GM18870 (cell line): Measurements from ENCODE around the gene CPLX4.

Source experiments
- ATAC-seq: cut with Tn5 transposase; IDR thresholded peaks from one replicate; pipeline ENCODE4 v1.9.1; 2021; ENCODE audit warnings: moderate library complexity; ENCODE audit not compliant: unreplicated experiment

Gene CPLX4

DNA sequence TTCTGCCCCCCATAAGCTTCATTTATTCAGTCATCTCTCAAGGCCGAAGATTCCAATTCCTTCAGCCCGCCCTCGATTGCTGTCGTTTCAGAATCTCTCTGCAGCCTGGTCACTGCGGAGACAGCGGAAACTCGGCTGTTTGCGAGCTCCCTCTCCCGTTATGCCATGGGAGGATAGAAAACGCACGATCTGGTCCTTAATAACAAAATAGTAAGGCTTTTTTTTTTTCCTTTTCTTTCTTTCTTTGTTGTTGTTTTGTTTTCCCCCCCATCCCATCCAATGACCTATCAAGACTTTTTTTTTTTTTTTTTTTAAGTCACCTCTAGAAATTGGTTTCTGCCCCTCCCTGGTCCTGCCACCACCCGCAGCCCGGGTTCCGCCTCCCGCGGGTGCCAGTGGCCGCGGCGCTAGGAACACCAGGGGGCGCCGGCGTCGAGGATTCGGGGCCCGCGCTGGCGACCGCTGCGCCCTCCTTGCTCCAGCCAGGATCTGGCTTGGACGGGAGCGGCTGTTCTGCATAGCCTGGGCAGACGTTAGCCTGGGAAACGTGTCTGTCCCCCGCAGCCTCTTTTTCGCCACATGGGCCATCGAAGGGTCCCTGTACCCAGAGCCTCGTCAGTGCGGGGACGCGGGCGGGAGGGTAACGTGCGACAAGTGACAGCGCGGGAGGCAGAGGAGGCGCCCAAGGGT lies 10.1 kb downstream of the CPLX4 start:
- ATAC-seq: no peak

DNA sequence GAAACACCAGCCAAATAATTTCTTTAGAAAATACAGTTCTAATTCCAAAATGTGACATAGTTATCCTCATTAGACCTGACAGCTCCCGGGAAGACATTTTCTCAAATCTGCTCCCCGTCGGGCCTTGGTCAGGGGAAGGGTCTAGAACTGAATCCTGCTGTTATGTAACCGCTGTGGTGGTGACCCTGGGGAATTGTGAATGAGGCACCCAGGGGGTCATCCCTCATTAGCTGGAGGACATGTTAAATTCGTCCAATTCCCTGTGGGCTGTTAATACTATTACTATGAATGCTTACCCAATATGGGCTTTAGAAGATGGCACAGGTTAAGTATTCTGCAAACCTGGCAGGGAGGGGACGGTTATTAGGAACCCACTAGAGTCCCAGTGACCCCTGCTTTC lies 11.8 kb downstream of the CPLX4 start:
- ATAC-seq: no peak

DNA sequence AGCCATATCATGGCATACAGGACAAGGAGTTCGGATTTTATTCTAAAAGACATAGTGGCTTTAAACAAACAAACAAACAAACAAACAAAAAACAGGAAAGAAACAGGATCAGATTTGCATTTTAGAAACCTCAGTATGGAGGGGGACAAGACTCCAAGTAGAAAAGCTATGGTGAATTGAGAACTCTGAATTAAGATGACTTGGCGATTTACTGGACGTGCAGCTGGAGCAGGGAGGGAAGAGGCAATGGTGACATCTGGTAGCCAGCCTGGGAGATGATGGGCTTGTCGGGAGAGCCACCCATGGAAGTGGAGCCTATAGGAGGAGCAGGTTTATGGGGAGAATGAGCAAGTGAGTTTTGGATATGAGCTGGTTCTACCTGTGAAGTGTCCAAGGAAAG lies 13.2 kb downstream of the CPLX4 start:
- ATAC-seq: no peak

DNA sequence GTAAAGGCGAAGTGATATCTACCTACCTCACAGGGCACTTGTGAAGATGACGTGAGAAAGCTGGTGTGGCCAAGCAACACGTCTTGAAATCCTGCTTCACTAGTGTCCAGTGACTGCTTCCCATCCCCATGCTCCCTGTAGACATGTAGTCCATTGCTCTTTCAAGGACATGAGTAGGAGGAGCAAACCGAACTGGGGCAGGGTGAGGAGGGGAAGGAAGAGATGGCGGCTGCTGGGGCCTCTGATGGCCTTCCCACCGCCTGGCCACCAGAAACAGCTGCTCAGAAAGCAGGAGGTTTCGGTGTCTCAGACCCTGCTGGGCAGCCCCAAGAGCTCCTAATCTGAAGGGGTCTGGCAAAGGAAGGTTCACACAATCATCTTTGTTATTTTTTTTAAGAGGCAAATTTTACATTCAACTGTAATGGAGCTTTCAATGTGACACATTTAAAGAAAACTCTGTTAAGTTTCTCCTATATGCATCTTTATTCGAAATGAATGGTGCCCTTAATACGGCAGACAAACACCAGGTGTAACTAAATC lies 14.7 kb downstream of the CPLX4 start:
- ATAC-seq: no peak

DNA sequence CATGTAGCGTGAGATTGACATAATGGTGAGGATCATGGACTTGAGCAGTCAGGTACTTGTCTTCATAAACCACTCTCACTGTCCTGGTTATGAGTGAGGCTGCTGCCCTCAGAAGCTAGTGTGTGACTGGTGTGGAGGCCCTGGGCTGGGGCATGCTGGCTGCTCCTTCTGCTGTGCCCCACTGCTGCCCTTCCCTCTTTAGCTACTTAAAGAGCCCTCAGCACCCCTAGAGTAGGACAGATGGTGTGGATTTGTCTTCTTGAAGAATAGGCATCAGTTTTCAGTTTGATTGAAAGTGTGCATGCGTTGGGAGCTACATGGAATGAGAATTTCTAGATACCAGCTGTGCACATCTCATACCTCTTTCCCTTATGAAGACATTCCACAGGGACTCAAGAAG lies 15.4 kb downstream of the CPLX4 start:
- ATAC-seq: no peak

DNA sequence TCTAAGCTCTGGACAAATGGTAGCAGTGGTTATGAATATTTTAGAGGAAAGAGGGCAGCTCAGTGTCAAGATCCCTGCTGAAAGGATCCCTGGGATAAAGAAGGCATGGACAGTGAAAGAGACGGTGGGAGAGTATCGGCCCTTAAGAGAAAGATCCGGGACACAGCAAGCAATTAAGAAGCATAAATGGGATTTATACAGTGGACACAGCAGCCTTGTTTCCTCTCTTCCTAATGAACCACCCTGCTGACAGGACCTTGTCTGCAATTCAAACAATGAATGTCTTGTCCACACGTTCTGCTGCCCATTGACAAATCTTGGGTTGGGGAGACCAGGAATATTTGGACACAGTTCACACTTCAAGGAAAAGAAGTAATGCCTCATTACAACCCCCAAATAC lies 16.5 kb downstream of the CPLX4 start:
- no peak for ATAC-seq

DNA sequence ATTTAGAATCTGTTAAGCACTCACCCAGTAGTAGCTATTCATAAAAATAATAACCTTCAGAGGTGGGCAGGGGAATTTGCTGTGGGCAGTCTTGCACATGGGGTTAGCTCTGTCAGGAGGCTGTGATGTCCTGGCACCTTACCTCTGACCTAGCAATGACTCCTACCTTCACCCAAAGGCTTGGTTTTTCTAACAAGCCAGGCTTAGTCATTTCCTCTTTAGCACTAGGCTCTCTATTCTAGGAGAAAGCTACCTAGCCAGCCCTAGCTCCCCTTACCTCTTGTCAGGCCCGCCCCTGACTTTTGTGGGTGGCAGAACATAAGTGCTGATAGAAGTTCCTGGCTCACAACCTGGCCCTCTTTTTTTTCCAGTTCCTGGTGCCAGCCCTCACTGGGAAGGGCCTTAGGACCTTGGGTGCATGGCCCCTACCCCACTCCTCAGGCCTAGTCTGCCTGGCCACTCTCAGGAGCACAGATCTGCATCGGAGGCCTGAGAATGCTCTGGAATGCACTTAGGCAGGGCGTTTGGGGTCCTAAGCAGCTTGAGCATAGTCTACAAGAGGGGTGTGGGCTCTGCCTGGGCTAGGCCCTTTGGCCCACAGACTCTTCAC lies 17.7 kb downstream of the CPLX4 start:
- ATAC-seq: no peak

DNA sequence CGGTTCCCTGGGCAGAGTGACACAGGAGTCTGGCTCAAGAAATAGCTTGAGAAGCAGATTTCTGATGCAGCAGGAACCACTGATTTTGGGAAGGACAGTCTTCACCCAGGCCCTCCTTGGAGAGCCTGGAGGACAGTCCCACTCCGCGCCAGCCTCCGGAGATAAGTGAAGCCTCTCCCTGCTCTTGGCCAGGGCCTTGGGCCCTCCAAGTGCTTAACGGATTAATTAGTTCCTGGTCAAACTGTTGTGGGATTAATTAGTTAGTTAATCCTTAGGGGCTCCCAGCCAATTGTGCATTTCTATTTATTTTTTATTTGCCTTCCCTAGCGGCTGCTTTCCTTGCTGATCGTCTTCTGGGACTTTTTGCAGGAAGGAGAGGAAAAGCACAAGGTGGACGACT lies 19.6 kb downstream of the CPLX4 start:
- ATAC-seq: no peak

DNA sequence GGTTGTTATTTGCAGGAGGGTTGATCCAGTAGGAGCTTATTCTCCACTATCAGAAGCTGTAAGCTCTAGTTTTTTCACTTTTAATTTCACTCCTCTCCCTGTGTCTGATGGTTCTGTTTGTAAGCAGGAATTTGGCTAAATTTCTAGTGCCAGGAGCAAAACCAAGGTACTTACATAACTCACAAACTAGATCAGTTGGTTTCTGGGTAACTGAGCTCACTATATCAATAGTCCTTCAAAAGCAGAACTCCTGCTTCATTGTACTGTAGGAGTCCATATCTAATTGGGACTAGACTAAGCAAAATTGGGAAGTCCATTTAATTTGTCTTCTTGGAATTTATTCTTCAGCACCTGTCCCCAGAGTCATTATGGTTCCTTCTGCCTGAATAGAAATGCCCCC lies 25.1 kb downstream of the CPLX4 start:
- no peak for ATAC-seq

DNA sequence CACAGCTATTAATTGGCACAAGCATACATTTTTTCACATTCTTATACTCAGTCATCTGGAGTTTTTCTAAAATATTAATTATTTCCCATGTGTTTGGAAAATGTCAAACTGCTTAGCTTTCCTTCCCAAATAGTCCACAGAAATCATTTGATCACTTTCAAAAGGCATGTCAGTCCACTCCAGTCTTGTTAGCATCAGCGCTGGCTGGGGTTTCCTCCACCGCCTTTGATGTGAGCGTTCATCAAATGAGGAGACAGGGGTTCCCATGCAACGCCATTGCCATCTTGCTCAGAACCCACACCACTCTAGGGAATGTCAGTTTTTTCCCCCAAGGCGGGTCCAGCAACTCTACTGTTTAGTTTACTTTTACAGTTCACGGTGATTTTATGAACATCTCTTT lies 32.1 kb downstream of the CPLX4 start:
- no peak for ATAC-seq

DNA sequence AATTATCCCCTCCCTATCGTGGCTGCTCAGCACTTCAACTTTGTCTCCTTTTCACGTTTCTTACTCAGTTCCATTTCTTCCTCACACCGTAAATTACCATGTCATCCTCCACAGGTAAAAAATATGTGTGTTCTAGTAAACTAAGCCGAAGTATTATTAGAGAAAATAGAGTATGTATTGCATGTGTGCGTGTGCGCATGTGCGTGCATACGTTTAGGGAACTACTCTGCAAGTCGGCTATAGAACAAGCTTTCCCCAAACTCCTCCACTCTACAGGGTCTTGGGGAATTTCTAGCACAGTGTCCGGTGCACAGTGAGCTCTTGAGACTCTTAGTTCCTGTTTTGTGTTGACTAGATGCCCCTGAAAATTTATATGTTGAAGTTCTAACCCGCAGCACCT lies 36.1 kb downstream of the CPLX4 start:
- ATAC-seq: no peak

DNA sequence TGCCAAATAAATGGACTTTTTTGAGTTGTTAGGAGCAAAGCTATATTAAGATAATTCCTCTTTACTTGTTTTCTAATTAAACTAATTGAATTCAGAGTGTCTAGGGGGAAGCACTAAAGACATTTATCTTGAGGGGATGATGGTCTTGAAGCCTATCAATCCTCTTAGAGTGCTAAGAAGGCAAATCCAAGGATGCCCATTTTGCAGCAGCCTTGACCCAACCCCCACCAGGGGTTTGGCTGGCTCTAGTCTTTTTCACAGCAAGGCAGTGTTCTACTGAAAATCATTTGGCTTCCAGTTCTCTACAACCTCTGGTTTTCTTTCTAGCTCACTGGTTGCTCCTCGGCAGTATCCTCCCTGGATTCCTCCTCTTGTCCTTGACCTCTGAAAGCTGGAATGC lies 38.7 kb downstream of the CPLX4 start:
- no peak for ATAC-seq

DNA sequence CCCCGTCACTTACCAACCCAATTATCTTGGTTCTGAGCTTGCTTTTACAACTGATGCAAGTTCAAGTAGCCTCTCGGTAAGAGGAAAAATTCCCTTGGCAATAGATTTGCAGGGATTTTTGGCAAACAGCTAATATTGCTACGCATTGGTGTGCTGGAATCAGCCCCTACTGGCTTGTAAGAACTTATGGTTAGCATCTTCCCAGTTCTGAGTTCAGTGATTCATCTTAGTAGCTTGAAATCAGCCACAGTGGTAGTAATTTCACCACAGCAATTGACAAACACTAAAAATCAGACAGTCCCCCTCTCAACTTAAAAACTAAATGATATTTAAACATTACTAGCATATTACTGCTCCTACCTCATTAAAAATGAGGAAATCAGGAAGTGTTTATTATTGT lies 39.3 kb downstream of the CPLX4 start:
- no peak for ATAC-seq

DNA sequence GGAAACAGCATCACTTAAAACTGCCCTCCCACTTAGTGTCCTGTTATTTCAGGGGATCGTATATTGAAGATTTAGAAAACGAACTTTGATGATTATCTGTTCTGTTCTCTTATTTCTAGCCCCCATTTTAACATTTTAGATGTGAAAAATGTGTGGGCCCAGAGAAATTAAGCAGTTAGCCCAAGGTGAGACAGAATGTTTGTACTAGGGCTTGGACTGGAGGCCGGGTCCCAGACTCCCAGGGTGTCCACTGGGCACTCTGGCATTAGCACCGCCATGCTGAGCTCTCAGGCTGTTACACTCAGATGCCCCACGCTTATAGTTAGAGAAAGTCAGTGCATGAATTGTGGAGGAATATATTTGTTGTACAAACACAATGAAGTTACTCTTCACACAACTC lies 39.7 kb downstream of the CPLX4 start:
- ATAC-seq: no peak

DNA sequence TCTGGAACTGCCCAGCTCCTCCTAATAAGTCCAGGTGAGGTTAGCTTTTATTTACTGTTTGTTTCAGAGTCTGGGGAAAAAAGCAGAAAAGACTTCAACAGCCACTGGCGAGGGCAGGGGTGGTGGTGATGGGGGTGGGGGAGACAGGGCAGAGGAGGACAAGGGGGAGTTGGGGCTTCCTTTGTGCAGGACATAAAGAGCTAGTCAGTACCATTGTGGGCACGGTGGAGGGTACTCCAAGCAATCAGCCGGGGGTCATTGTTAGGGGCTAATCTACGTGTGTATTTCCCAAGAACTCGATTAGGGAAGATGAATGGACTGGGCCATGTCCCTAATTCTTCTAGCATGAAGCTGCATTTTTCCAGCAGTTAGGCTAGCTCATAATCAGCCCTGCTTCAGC lies 42.4 kb downstream of the CPLX4 start:
- no peak for ATAC-seq

DNA sequence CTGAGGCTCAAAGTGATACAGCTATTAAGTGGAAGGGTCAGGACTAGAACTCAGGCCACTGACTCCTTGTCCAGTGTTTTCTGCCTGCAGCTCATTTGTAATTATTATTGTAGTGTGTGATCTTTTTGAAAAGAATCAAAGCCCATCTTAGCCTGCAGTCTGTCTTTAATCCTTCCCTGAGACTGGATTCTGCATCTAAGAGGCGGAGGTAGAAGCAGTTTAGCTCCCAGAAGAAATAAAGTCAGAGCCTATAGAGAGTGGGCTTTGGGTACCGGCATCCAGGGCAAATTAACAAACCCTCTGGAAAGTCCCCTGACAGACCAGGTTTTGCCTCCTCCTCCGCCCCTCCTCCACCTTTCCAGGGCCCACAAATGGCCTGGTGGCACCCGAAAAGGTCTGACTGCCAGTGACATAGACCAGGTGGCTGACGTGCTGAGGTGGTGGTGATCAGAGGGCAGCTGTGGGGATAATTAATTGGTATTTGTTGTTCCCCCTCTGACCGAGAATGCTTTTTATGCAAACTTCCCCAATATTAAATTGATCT lies 43.0 kb downstream of the CPLX4 start:
- ATAC-seq: no peak

DNA sequence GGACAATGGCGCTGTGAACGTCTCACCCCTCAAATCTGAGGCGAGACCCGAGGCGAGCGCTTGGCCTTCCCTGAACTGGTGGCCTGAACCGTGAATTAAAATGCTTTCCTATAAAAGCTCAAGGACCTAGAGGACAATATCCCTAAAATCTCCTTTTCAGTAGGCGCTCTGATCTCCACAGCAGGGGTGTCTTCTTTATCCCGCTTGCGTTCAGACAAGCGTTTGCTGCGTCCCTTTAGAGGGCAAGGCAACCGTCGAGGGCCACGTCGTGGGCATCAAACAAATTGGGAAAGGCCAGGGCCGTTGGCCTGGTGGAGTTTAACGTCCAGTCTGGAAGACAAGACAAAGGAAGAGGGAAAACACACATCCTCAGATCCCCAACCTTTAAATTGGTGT lies 43.9 kb downstream of the CPLX4 start:
- no peak for ATAC-seq

DNA sequence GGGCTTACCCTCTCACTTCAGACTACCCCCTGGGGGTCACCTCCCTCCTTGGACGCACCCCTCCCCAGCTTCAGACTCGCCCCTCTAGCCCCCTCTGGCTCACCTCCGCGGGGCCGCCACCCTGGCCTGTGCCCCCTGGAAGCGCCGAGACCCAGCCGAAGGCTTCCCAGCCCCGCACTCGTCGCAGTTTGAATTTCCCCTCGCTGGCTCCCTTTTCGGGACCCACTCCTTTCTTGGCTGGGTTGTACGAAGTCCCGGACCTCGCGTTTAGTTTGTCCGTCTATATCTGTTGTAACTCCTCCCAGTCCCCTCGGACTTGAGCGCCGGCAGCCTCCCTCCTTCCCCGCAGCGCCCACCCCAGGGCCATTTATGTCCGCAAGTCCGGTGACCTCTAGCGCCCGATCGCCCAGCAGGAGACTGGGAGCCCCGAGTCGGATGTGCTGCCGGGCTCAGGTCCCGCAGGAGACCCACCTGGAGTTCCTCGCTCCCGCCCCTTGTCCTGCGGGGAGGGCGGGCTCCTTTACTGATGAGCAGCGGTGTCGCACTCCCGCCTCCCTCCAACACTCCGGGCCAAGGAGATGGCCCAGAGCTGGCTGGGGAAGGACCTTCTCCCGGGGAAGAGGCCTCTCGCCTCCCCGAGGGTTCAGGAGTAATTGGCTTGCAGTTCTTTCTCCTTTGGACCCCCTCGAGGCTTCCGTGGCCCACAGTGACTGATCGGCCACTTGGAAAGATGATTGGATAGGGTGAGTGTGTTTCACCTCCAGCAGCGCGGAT lies 44.5 kb downstream of the CPLX4 start:
- no peak for ATAC-seq

DNA sequence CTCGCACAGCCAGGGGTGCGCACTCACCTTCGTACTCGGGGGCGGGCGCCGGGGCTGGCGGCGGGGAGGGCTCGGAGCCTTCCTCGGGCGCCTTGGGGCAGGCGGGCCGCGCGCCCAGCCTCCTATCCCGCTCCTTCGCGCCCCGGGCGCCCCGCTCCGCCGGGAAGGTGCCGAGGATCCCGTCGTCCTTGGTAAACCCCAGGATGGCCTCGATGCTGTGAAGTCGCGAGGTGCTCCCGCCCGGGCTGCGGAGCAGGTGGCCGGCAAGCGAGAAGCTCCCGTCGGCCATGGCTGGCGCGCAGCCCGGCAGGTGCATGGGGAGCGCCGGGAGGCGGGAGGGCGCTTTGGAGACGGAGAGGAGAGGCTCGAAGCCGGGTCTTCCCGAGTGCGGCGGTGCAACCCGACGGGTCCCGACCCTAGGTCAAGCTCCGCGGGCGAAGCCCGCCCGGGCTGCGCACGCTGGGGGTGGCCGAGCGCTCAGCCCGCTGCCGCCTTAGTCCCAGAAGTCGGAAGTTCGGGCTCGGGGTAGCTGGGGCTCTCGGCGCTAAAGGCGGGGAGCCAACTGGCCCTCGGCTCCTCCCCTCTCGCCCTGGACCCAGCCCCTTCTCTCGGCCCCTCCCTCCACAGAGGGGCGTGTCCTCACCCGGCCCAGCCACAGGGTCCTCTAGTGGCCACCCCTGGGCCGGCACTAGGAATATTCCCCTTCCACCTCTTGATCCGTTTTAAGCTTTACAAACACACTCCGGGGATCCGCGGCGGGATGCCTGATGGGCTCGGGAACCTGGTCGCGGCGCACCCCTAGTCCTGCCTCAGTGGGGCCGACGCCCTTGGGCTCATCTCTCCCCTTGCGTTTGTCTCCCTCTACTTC lies 45.3 kb downstream of the CPLX4 start, which contains the start of gene RAX:
Gene RAX, minus strand, starts transcription at position 564 of the 868 bp plus-strand sequence. Its CDS starts 248 bp downstream, at position 316.
- ATAC-seq: no peak

DNA sequence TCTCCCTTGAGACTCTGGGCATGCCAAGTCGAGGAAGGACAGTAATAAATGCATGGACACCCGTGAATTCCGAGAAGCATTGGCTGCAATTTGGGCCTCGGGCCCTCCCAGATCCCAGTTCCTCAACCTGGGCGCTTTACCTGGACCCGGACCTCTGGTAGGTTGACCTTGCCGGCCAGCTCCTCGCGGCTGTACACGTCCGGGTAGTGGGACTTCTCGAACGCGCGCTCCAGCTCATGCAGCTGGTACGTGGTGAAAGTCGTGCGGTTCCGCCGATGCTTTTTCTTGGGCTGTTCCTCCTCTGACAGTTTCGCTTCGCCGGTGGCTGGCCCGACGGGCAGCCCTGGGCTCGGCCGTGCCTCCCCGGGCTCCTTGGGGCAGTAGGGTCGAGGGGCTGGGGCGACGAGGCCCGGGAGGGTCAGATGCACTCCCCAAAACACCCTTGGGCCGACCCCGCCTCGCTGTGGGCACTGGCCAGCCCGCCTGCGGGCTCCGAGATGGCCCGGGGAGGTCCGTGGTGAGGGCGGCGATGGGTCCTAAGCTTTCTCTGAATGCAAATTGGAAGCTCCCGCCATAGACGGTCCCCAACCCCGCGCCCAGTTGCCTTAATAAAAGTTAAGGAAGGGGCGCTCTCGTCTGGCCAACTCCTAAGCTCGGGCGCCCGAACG lies 46.1 kb downstream of the CPLX4 start:
- no peak for ATAC-seq
